ENCODE results near the gene NEUROG3. TPM values are rescaled to one million over a fixed set of nuclear protein-coding genes. Genes with fewer than 3 reads are reported as not detected.

The NEUROG3 gene
- total RNA-seq, 6 experiments from 2014 or later, result not detected

- H3K27ac Mint-ChIP-seq, result no peak overlapping the region
- no peak for DNase-seq
- peaks cover 9% of the 10 kb centered on the region; the same call in 1 of the 2 replicates for H3K9me3 Mint-ChIP-seq
- H3K4me1 Mint-ChIP-seq (ENCODE audit: low read depth), result no peaks in the 10 kb centered on the region
- peaks cover 21% of the 10 kb centered on the region for H3K27me3 Mint-ChIP-seq (ENCODE audit: insufficient read depth)
- H3K36me3 Mint-ChIP-seq (ENCODE audit: low read depth), result no peaks in the 10 kb centered on the region; the same call in 1 of the 2 replicates
- TF ChIP-seq CTCF (IDR thresholded peaks at IDR 0.05), result no peak
- no peak overlapping the region for H3K4me3 Mint-ChIP-seq
Observed at GRCh38 chr10:69614130-69614529, 40.9 kb upstream of the NEUROG3 start.

GRCh38 chr10:69612760-69613159, 39.5 kb upstream of the NEUROG3 start:
- H3K4me1 Mint-ChIP-seq (ENCODE audit: low read depth), result no peaks in the 10 kb centered on the region
- H3K9me3 Mint-ChIP-seq, result peaks cover 9% of the 10 kb centered on the region; the same call in 1 of the 2 replicates
- DNase-seq, result no peak
- H3K27ac Mint-ChIP-seq, result no peak overlapping the region
- no peaks in the 10 kb centered on the region; the same call in 1 of the 2 replicates for H3K36me3 Mint-ChIP-seq (ENCODE audit: low read depth)
- peaks cover 14% of the 10 kb centered on the region; the same call in 1 of the 2 replicates for H3K27me3 Mint-ChIP-seq (ENCODE audit: insufficient read depth)
- no peak overlapping the region for H3K4me3 Mint-ChIP-seq
- no peak for TF ChIP-seq CTCF (IDR thresholded peaks at IDR 0.05)

GRCh38 chr10:69609077-69609476, 35.9 kb upstream of the NEUROG3 start:
- H3K36me3 Mint-ChIP-seq (ENCODE audit: low read depth), result no peaks in the 10 kb centered on the region; the same call in 1 of the 2 replicates
- no peak overlapping the region for H3K27ac Mint-ChIP-seq
- no peak overlapping the region for H3K4me3 Mint-ChIP-seq
- peaks cover 9% of the 10 kb centered on the region; the same call in 1 of the 2 replicates for H3K9me3 Mint-ChIP-seq
- H3K27me3 Mint-ChIP-seq (ENCODE audit: insufficient read depth), result peaks cover 11% of the 10 kb centered on the region
- no peak for TF ChIP-seq CTCF (IDR thresholded peaks at IDR 0.05)
- no peaks in the 10 kb centered on the region for H3K4me1 Mint-ChIP-seq (ENCODE audit: low read depth)
- no peak for DNase-seq

- H3K27me3 Mint-ChIP-seq (ENCODE audit: insufficient read depth), result peaks cover 39% of the 10 kb centered on the region
- TF ChIP-seq CTCF (IDR thresholded peaks at IDR 0.05), result no peak
- no peak for DNase-seq
- no peaks in the 10 kb centered on the region for H3K4me1 Mint-ChIP-seq (ENCODE audit: low read depth)
- H3K4me3 Mint-ChIP-seq, result no peak overlapping the region
- no peaks in the 10 kb centered on the region for H3K9me3 Mint-ChIP-seq
- H3K27ac Mint-ChIP-seq, result no peak overlapping the region
- no peaks in the 10 kb centered on the region for H3K36me3 Mint-ChIP-seq (ENCODE audit: low read depth)
Observed at GRCh38 chr10:69600761-69601330, 27.6 kb upstream of the NEUROG3 start.

GRCh38 chr10:69588358-69588757, 15.1 kb upstream of the NEUROG3 start:
- Mint-ChIP-seq H3K27me3 (ENCODE audit: insufficient read depth) (peaks cover 14% of the 10 kb centered on the region; the same call in 1 of the 2 replicates), H3K9me3 (no peaks in the 10 kb centered on the region), H3K27ac (no peak overlapping the region), H3K4me3 (no peak overlapping the region), H3K4me1 (ENCODE audit: low read depth) (no peaks in the 10 kb centered on the region), H3K36me3 (ENCODE audit: low read depth) (no peaks in the 10 kb centered on the region)
- TF ChIP-seq CTCF (IDR thresholded peaks at IDR 0.05), result no peak
- DNase-seq, result no peak
